Lung (tissue), 12 donors: ENCODE measurements around the gene CHI3L1. TPM values are rescaled to one million over a fixed set of nuclear protein-coding genes. Genes with fewer than 3 reads are reported as not detected.

Experiments used
- ATAC-seq: fragments of 200-7000 bp; cut with Tn5 transposase; one replicate; pipeline ENCODE4 v1.9.1; 2020; ENCODE audit warnings: moderate number of reproducible peaks; ENCODE audit not compliant: insufficient read depth, low FRiP score
- DNase-seq, 3 donors: peaks; one replicate each; pipeline ENCODE4 v3.0.0-alpha.2; 2013 to 2017
- H3K27ac ChIP-seq, 2 donors: one replicate each; pipeline ENCODE4 v1.5.1; 2013; ENCODE audit warnings: mild to moderate bottlenecking in 2 of 2, moderate library complexity in 2 of 2, control low read depth in 1 of 2, inconsistent platforms in 1 of 2, low read depth in 1 of 2, low read length in 1 of 2
- H3K27me3 ChIP-seq, 3 donors: one replicate each; pipeline ENCODE4 v1.5.1; 2013; ENCODE audit warnings: low read length in 2 of 3; ENCODE audit not compliant: control insufficient read depth in 3 of 3, insufficient read depth in 3 of 3
- H3K36me3 ChIP-seq, 4 donors: one replicate each; pipeline ENCODE4 v1.5.1; 2013; ENCODE audit warnings: low read length in 4 of 4, mild to moderate bottlenecking in 1 of 4, moderate library complexity in 1 of 4; ENCODE audit not compliant: control insufficient read depth in 4 of 4, insufficient read depth in 4 of 4
- H3K4me1 ChIP-seq, 5 donors: one replicate each; pipeline ENCODE4 v1.5.1; 2013; ENCODE audit warnings: low read length in 5 of 5, mild to moderate bottlenecking in 2 of 5, moderate library complexity in 1 of 5; ENCODE audit not compliant: control insufficient read depth in 5 of 5, insufficient read depth in 5 of 5
- H3K4me3 ChIP-seq: one replicate; pipeline ENCODE4 v1.5.1; 2013; ENCODE audit warnings: mild to moderate bottlenecking, control low read depth, moderate library complexity
- H3K9ac ChIP-seq, 2 donors: one replicate each; pipeline ENCODE4 v1.5.1; 2013; ENCODE audit warnings: low read length in 2 of 2, control low read depth in 1 of 2; ENCODE audit not compliant: insufficient read depth in 1 of 2
- H3K9me3 ChIP-seq, 4 donors: one replicate each; pipeline ENCODE4 v1.5.1; 2013; ENCODE audit warnings: low read length in 3 of 4, mild to moderate bottlenecking in 1 of 4, moderate library complexity in 1 of 4; ENCODE audit not compliant: control insufficient read depth in 4 of 4, insufficient read depth in 3 of 4
- CTCF ChIP-seq: IDR thresholded peaks from 2 replicates; pipeline ENCODE4 v1.5.1; 2012; ENCODE audit warnings: mild to moderate bottlenecking; ENCODE audit errors: control extremely low read depth, extremely low read depth
- WGBS, 2 donors: extraction: QIAGEN DNeasy Blood & Tissue Kit; methylation state at CpG; one replicate each; pipeline ENCODE4 v1.1.7; 2013; 5-methylcytosine and 5-hydroxymethylcytosine counted together
- polyA plus RNA-seq, 2 donors: library from polyadenylated mRNA; stranded (reverse); fragments of 200-250 nt; gene quantifications; one replicate each; pipeline ENCODE4 v1.2.1, GENCODE V29; 2013
- total RNA-seq, 2 donors: library from RNA; depleted of rRNA in 1 of 2; stranded (reverse); fragments of >200 nt in 1 of 2; gene quantifications; one replicate each; pipeline ENCODE4 v1.2.1, GENCODE V29; 2014 to 2021
- donor health status: control.
- donor health status: control.
- donor health status: Bipolar disorder and iron deficiency.
- donor health status: healthy.
- donor health status: DM: yes; HTN: yes; CAD: no.

The CHI3L1 gene
- total and polyA plus RNA-seq, 4 donors, result 46.4 to 169 (median 110) TPM

DNA sequence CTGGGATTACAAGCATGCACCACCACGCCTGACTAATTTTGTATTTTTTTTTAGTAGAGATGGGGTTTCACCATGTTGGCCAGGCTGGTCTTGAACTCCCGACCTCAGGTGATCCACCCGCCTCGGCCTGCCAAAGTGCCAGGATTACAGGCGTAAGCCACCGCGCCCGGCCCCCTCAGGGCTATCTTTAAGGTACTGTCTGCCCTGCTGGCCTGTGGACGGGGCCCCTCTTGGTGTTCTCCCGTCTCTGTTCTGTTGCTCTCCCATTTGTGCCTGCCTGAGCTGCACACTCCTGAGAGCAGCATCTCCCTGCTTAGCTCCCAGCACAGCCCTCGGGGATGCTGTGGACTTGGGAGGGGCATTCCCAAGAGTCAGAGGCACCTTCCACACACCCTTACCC is 24.8 kb downstream of the CHI3L1 start:
- Histone ChIP-seq H3K9ac (no peak overlapping the region), H3K27me3 (peaks cover 0 to 3% (median 0%) of the 10 kb centered on the region in 3 donors), H3K4me3 (no peak overlapping the region), H3K36me3 (no peaks in the 10 kb centered on the region), H3K4me1 (no peaks in the 10 kb centered on the region), H3K27ac (no peak overlapping the region), H3K9me3 (peaks cover 0 to 1% (median 0%) of the 10 kb centered on the region in 4 donors)
- 93 to 96% methylated on average over 11 of the region's 11 CpGs for WGBS, 2 donors
- no peak for DNase-seq
- no peak for ATAC-seq
- TF ChIP-seq CTCF, result no peak

GRCh38 chr1:203161175-203161574 is 25.3 kb downstream of the CHI3L1 start:
- Histone ChIP-seq H3K4me1 (no peaks in the 10 kb centered on the region), H3K27ac (no peak overlapping the region), H3K9ac (no peak overlapping the region), H3K9me3 (peaks cover 0 to 1% (median 0%) of the 10 kb centered on the region in 4 donors), H3K27me3 (peaks cover 0 to 3% (median 0%) of the 10 kb centered on the region in 3 donors), H3K4me3 (no peak overlapping the region), H3K36me3 (no peaks in the 10 kb centered on the region)
- TF ChIP-seq CTCF, result no peak
- no peak for DNase-seq
- WGBS, 2 donors, result 62 to 77% methylated on average over 6 of the region's 6 CpGs
- ATAC-seq, result no peak

- Histone ChIP-seq H3K9me3 (no peaks in the 10 kb centered on the region), H3K9ac (no peak overlapping the region), H3K36me3 (no peaks in the 10 kb centered on the region), H3K4me3 (no peak overlapping the region), H3K4me1 (no peaks in the 10 kb centered on the region), H3K27ac (no peak overlapping the region), H3K27me3 (peaks cover 0 to 3% (median 0%) of the 10 kb centered on the region in 3 donors)
- ATAC-seq (no peak), DNase-seq (no peak)
- 76 to 82% methylated on average over 1 of the region's 1 CpG for WGBS, 2 donors
- no peak for TF ChIP-seq CTCF
Measured at GRCh38 chr1:203159844-203160243, 26.7 kb downstream of the CHI3L1 start.
